HFFc6 (cell line): ENCODE data around the gene TPRG1. TPM values are rescaled to one million over a fixed set of nuclear protein-coding genes. Genes with fewer than 3 reads are reported as not detected.
A peak's percentile ranks its signal among the peaks of the same experiment; 100 is the strongest.

Experiments used
- DNase-seq: peaks from one replicate; pipeline ENCODE4 v3.0.0-alpha.2; 2018
- H3K27ac Mint-ChIP-seq: 2 replicates; pipeline ENCODE4 v1.8.0; 2020; ENCODE audit warnings: mild to moderate bottlenecking, mixed read lengths
- H3K27me3 Mint-ChIP-seq: 2 replicates; pipeline ENCODE4 v1.8.0; 2021; ENCODE audit warnings: mild to moderate bottlenecking, moderate library complexity, mixed read lengths; ENCODE audit not compliant: insufficient read depth
- H3K36me3 Mint-ChIP-seq: 2 replicates; pipeline ENCODE4 v1.8.0; 2021; ENCODE audit warnings: low read depth, mixed read lengths
- H3K4me1 Mint-ChIP-seq: 2 replicates; pipeline ENCODE4 v1.8.0; 2020; ENCODE audit warnings: low read depth, mixed read lengths
- H3K4me3 Mint-ChIP-seq: 2 replicates; pipeline ENCODE4 v1.8.0; 2020; ENCODE audit warnings: mild to moderate bottlenecking, moderate library complexity, mixed read lengths
- H3K9me3 Mint-ChIP-seq: 2 replicates; pipeline ENCODE4 v1.8.0; 2020; ENCODE audit warnings: mild to moderate bottlenecking, mixed read lengths
- CTCF ChIP-seq: fragments of 200-600 bp; sonication (generic); IDR thresholded peaks from 2 replicates; pipeline ENCODE4 v1.5.0; 2021; ENCODE audit warnings: antibody characterized with exemption, mild to moderate bottlenecking
- total RNA-seq, 6 experiments: library from RNA; stranded (reverse); fragmentation: NEBNext Ultra II Directional; extraction: Animal tissue kit (Norgen Biotek cat#: 25700); gene quantifications; 2 replicates in 1 of 6; 3 replicates in 5 of 6; pipeline ENCODE4 v1.2.3, GENCODE V29; 2021

The TPRG1 gene
- total RNA-seq, 6 experiments from 2014 or later, result not detected

- DNase-seq, result no peak
- Mint-ChIP-seq H3K36me3 (no peaks in the 10 kb centered on the region), H3K27me3 (peaks cover 31% of the 10 kb centered on the region), H3K27ac (no peak overlapping the region), H3K4me3 (no peak overlapping the region), H3K9me3 (no peaks in the 10 kb centered on the region), H3K4me1 (peaks cover 3% of the 10 kb centered on the region)
- no peak for TF ChIP-seq CTCF
These were observed 29.2 kb upstream of the TPRG1 start for GRCh38 chr3:189142527-189142926.

GRCh38 chr3:189143321-189143720, 28.4 kb upstream of the TPRG1 start:
- Mint-ChIP-seq H3K4me1 (peaks cover 7% of the 10 kb centered on the region), H3K4me3 (no peak overlapping the region), H3K27ac (no peak overlapping the region), H3K9me3 (no peaks in the 10 kb centered on the region), H3K36me3 (no peaks in the 10 kb centered on the region), H3K27me3 (peaks cover 27% of the 10 kb centered on the region)
- TF ChIP-seq CTCF, result no peak
- DNase-seq, result no peak

GRCh38 chr3:189143771-189144170, 28.0 kb upstream of the TPRG1 start:
- no peaks in the 10 kb centered on the region for H3K36me3 Mint-ChIP-seq
- DNase-seq, result no peak
- peaks cover 25% of the 10 kb centered on the region for H3K27me3 Mint-ChIP-seq
- no peak overlapping the region for H3K27ac Mint-ChIP-seq
- no peak overlapping the region for H3K4me3 Mint-ChIP-seq
- no peak for TF ChIP-seq CTCF
- no peaks in the 10 kb centered on the region for H3K9me3 Mint-ChIP-seq
- peaks cover 7% of the 10 kb centered on the region for H3K4me1 Mint-ChIP-seq

- Mint-ChIP-seq H3K27ac (no peak overlapping the region), H3K27me3 (peaks cover 20% of the 10 kb centered on the region), H3K4me3 (no peak overlapping the region), H3K9me3 (no peaks in the 10 kb centered on the region), H3K4me1 (peaks cover 7% of the 10 kb centered on the region), H3K36me3 (no peaks in the 10 kb centered on the region)
- TF ChIP-seq CTCF, result peak; percentile 33; the same call in 1 of the 2 replicates
- DNase-seq, result no peak
These were observed 27.1 kb upstream of the TPRG1 start for GRCh38 chr3:189144645-189145044.

- Mint-ChIP-seq H3K36me3 (no peaks in the 10 kb centered on the region), H3K4me3 (no peak overlapping the region), H3K27me3 (peaks cover 13% of the 10 kb centered on the region), H3K4me1 (peaks cover 7% of the 10 kb centered on the region), H3K9me3 (no peaks in the 10 kb centered on the region), H3K27ac (no peak overlapping the region)
- peak; percentile 26 for DNase-seq
- no peak for TF ChIP-seq CTCF
These were observed 24.9 kb upstream of the TPRG1 start for GRCh38 chr3:189146848-189147247.

GRCh38 chr3:189148081-189148507, 23.7 kb upstream of the TPRG1 start:
- Mint-ChIP-seq H3K27me3 (peaks cover 15% of the 10 kb centered on the region), H3K4me3 (no peak overlapping the region), H3K36me3 (no peaks in the 10 kb centered on the region), H3K27ac (no peak overlapping the region), H3K4me1 (peaks cover 7% of the 10 kb centered on the region), H3K9me3 (no peaks in the 10 kb centered on the region)
- DNase-seq, result peak; percentile 66
- peak; percentile 91 for TF ChIP-seq CTCF
